Upper lobe of right lung (tissue), 1 donor: ENCODE results near the gene PHF21B. TPM values are rescaled to one million over a fixed set of nuclear protein-coding genes. Genes with fewer than 3 reads are reported as not detected.

Experiments used
- ATAC-seq: fragments of 200-7000 bp; cut with Tn5 transposase; one replicate; pipeline ENCODE4 v1.9.1; 2020; ENCODE audit warnings: mild to moderate bottlenecking, moderate library complexity
- DNase-seq: peaks from one replicate; pipeline ENCODE4 v3.0.0-alpha.2; 2020
- H3K27ac ChIP-seq: fragments of 200-600 bp; one replicate; pipeline ENCODE4 v1.8.0; 2022
- H3K27me3 ChIP-seq: fragments of 200-600 bp; one replicate; pipeline ENCODE4 v1.8.0; 2022; ENCODE audit warnings: mild to moderate bottlenecking
- H3K36me3 ChIP-seq: fragments of 200-600 bp; one replicate; pipeline ENCODE4 v1.8.0; 2022
- H3K4me1 ChIP-seq: fragments of 200-600 bp; one replicate; pipeline ENCODE4 v1.8.0; 2022
- H3K4me3 ChIP-seq: fragments of 200-600 bp; one replicate; pipeline ENCODE4 v1.8.0; 2022; ENCODE audit warnings: mild to moderate bottlenecking
- H3K9me3 ChIP-seq: fragments of 200-600 bp; one replicate; pipeline ENCODE4 v1.8.0; 2022
- intact Hi-C: fragments of 100-400 bp; cut with DNase I; formaldehyde crosslinking; loops from one replicate; pipeline ENCODE4 v1.11.0; 2022
- total RNA-seq: library from RNA; stranded (reverse); fragmentation: NEBNext Ultra II Directional; extraction: Animal tissue kit (Norgen Biotek cat#: 25700); gene quantifications from one replicate; pipeline ENCODE4 v1.2.1, GENCODE V29; 2021
- TF ChIP-seq, protein P1 (sequence below): fragments of 200-600 bp; IDR thresholded peaks from one replicate; pipeline ENCODE4 v1.8.0; 2022; ENCODE audit warnings: antibody characterized with exemption
- donor health status: DM: no; HTN: yes; CAD: no; lungs with severe emphysema.

PHF21B gene
- total RNA-seq, 1 donor from 2014 or later = 0.12 TPM

DNA sequence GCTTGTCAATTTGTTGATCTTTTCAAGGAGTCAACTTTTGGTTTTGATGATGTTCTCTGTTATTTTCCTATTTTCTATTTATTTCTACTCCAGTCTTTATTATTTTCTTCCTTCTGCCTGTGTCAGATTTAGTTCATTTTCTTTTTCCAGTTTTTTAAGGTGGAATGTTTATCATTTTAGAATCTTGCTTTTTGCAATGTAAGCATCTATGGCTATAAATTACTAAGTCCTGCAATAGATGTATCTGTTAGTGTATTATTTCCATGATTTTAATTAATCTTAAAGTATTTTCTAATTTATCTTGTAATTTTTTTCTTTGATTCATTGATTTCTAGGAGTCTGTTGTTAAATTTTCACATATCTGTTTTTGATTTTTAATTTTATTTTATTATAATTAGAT is 175.7 kb downstream of the PHF21B start:
- no peak for ATAC-seq
- H3K27ac ChIP-seq = no peak overlapping the region
- no peak overlapping the region for H3K4me3 ChIP-seq
- TF ChIP-seq, protein P1, sequence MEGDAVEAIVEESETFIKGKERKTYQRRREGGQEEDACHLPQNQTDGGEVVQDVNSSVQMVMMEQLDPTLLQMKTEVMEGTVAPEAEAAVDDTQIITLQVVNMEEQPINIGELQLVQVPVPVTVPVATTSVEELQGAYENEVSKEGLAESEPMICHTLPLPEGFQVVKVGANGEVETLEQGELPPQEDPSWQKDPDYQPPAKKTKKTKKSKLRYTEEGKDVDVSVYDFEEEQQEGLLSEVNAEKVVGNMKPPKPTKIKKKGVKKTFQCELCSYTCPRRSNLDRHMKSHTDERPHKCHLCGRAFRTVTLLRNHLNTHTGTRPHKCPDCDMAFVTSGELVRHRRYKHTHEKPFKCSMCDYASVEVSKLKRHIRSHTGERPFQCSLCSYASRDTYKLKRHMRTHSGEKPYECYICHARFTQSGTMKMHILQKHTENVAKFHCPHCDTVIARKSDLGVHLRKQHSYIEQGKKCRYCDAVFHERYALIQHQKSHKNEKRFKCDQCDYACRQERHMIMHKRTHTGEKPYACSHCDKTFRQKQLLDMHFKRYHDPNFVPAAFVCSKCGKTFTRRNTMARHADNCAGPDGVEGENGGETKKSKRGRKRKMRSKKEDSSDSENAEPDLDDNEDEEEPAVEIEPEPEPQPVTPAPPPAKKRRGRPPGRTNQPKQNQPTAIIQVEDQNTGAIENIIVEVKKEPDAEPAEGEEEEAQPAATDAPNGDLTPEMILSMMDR = no peak
- peaks cover 8% of the 10 kb centered on the region for H3K9me3 ChIP-seq
- H3K27me3 ChIP-seq = no peaks in the 10 kb centered on the region
- H3K4me1 ChIP-seq = no peaks in the 10 kb centered on the region
- no peak for DNase-seq
- no peaks in the 10 kb centered on the region for H3K36me3 ChIP-seq
- intact Hi-C loops = no loop called here

DNA sequence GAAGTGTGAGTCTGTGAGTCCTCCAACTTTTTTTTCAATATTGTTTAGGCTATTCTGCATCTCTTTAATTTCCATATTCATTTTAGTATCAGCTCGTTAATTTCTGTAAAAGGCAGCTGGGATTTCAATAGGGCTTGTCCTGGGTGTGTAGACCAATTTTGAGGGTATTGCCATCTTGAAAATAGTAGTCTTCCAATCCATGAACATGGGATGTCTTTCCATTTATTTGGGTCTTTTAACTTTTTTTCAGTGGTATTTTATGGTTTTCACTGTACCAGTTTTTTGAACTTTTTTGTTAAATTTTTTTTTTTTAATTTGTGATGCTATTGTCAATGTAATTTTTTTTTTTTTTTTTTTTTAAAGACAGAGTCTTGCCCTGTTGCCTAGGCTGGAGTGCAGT is 177.9 kb downstream of the PHF21B start:
- peaks cover 8% of the 10 kb centered on the region for H3K9me3 ChIP-seq
- ATAC-seq (no peak), DNase-seq (no peak)
- H3K4me3 ChIP-seq = no peak overlapping the region
- H3K36me3 ChIP-seq = no peaks in the 10 kb centered on the region
- TF ChIP-seq, protein P1 = no peak
- H3K4me1 ChIP-seq = no peaks in the 10 kb centered on the region
- H3K27me3 ChIP-seq = no peaks in the 10 kb centered on the region
- H3K27ac ChIP-seq = no peak overlapping the region
- intact Hi-C loops = no loop called here

Other genes starting within 250 kb of the PHF21B start
- 51.5 TPM for gene NUP50, start 153.9 kb upstream of the PHF21B start, total RNA-seq
- gene KIAA0930, start 230.9 kb upstream of the PHF21B start, total RNA-seq = 79.5 TPM